ENCODE measurements around the gene NR3C2. TPM values are rescaled to one million over a fixed set of nuclear protein-coding genes. Genes with fewer than 3 reads are reported as not detected.

The NR3C2 gene
- polyA plus RNA-seq, 3 donors: 0.09 to 0.27 (median 0.20) TPM

- Mint-ChIP-seq H3K9me3 (peaks cover 0 to 3% (median 0%) of the 10 kb centered on the region in 7 donors), H3K36me3 (no peaks in the 10 kb centered on the region), H3K27ac (no peak overlapping the region), H3K4me3 (no peak overlapping the region), H3K27me3 (ENCODE audit: low read depth in 3 of 3) (peaks cover 0 to 1% (median 1%) of the 10 kb centered on the region in 3 donors), H3K4me1 (no peaks in the 10 kb centered on the region)
- Histone ChIP-seq H3K9ac (ENCODE audit: insufficient read depth, low read length, poor library complexity, severe bottlenecking) (no peak overlapping the region), H4K20me1 (ENCODE audit: insufficient read depth, low read length) (no peaks in the 10 kb centered on the region), H2AFZ (ENCODE audit: insufficient read depth, low read depth, low read length, poor library complexity, severe bottlenecking) (no peak overlapping the region), H3K4me1 (ENCODE audit: control insufficient read depth in 1 of 2, insufficient read depth in 2 of 2, low read length in 2 of 2) (no peaks in the 10 kb centered on the region), H3K9me3 (replicated peaks in 1 of 2; ENCODE audit: control insufficient read depth in 1 of 2, insufficient read depth in 1 of 2, low read length in 2 of 2) (no peaks in the 10 kb centered on the region), H3K4me3 (replicated peaks in 1 of 3; ENCODE audit: low read depth in 2 of 3, low read length in 3 of 3) (no peak overlapping the region), H3K27ac (ENCODE audit: low read depth in 1 of 2, low read length in 2 of 2) (no peak overlapping the region), H3K79me2 (ENCODE audit: insufficient read depth, low read length) (no peaks in the 10 kb centered on the region), H3K27me3 (ENCODE audit: control insufficient read depth in 2 of 2, insufficient read depth in 2 of 2, low read length in 2 of 2) (no peaks in the 10 kb centered on the region), H3K36me3 (replicated peaks in 1 of 2; ENCODE audit: control insufficient read depth in 1 of 2, insufficient read depth in 2 of 2, low read length in 2 of 2) (no peaks in the 10 kb centered on the region), H3K4me2 (replicated peaks; ENCODE audit: extremely low read depth, low read length, poor library complexity, severe bottlenecking) (no peak overlapping the region)
- no peak for DNase-seq
- TF ChIP-seq CTCF (IDR thresholded peaks at IDR 0.05): no peak
- no CpG with 5 or more reads among the region's 1 CpG for WGBS (ENCODE audit: insufficient coverage)
- intact Hi-C loops (cut with micrococcal nuclease): no loop called here
Observed at GRCh38 chr4:148254621-148255343, 187.4 kb downstream of the NR3C2 start.

GRCh38 chr4:148253768-148254167 is 188.4 kb downstream of the NR3C2 start:
- Histone ChIP-seq H3K27me3 (ENCODE audit: control insufficient read depth in 2 of 2, insufficient read depth in 2 of 2, low read length in 2 of 2) (no peaks in the 10 kb centered on the region), H3K4me3 (replicated peaks in 1 of 3; ENCODE audit: low read depth in 2 of 3, low read length in 3 of 3) (no peak overlapping the region), H4K20me1 (ENCODE audit: insufficient read depth, low read length) (no peaks in the 10 kb centered on the region), H3K4me2 (replicated peaks; ENCODE audit: extremely low read depth, low read length, poor library complexity, severe bottlenecking) (no peak overlapping the region), H3K36me3 (replicated peaks in 1 of 2; ENCODE audit: control insufficient read depth in 1 of 2, insufficient read depth in 2 of 2, low read length in 2 of 2) (no peaks in the 10 kb centered on the region), H3K27ac (ENCODE audit: low read depth in 1 of 2, low read length in 2 of 2) (no peak overlapping the region), H2AFZ (ENCODE audit: insufficient read depth, low read depth, low read length, poor library complexity, severe bottlenecking) (no peak overlapping the region), H3K9ac (ENCODE audit: insufficient read depth, low read length, poor library complexity, severe bottlenecking) (no peak overlapping the region), H3K79me2 (ENCODE audit: insufficient read depth, low read length) (no peaks in the 10 kb centered on the region), H3K4me1 (ENCODE audit: control insufficient read depth in 1 of 2, insufficient read depth in 2 of 2, low read length in 2 of 2) (no peaks in the 10 kb centered on the region), H3K9me3 (replicated peaks in 1 of 2; ENCODE audit: control insufficient read depth in 1 of 2, insufficient read depth in 1 of 2, low read length in 2 of 2) (no peaks in the 10 kb centered on the region)
- peaks cover 0 to 1% (median 1%) of the 10 kb centered on the region in 3 donors for H3K27me3 Mint-ChIP-seq (ENCODE audit: low read depth in 3 of 3)
- peaks cover 0 to 3% (median 0%) of the 10 kb centered on the region in 7 donors for H3K9me3 Mint-ChIP-seq
- H3K4me1 Mint-ChIP-seq: no peaks in the 10 kb centered on the region
- H3K4me3 Mint-ChIP-seq: no peak overlapping the region
- no peak for TF ChIP-seq CTCF (IDR thresholded peaks at IDR 0.05)
- no peak overlapping the region for H3K27ac Mint-ChIP-seq
- intact Hi-C loops (cut with micrococcal nuclease): no loop called here
- H3K36me3 Mint-ChIP-seq: no peaks in the 10 kb centered on the region
- no peak for DNase-seq
- 89% methylated on average over 3 of the region's 4 CpGs for WGBS (ENCODE audit: insufficient coverage)
